LNCaP clone FGC (cell line): ENCODE measurements around the gene AHSA1.

Experiments
- DNase-seq: peaks from one replicate; pipeline ENCODE4 v3.0.0-alpha.2; 2011; ENCODE audit warnings: low read depth
- H3K4me3 ChIP-seq: 2 replicates; pipeline ENCODE4 v1.5.1; 2011; ENCODE audit warnings: mild to moderate bottlenecking, low read depth, low read length, control low read depth
- CTCF ChIP-seq: IDR thresholded peaks from 2 replicates; pipeline ENCODE4 v1.5.1; 2012; ENCODE audit warnings: mild to moderate bottlenecking; ENCODE audit not compliant: control insufficient read depth, insufficient read depth; ENCODE audit errors: extremely low read depth

Gene AHSA1

GRCh38 chr14:77508249-77508648, 50.4 kb downstream of the AHSA1 start:
- DNase-seq = no peak
- no peak overlapping the region for H3K4me3 ChIP-seq
- TF ChIP-seq CTCF = no peak

GRCh38 chr14:77508876-77509275, 51.0 kb downstream of the AHSA1 start:
- H3K4me3 ChIP-seq = no peak overlapping the region
- DNase-seq = no peak
- TF ChIP-seq CTCF = no peak

- no peak overlapping the region for H3K4me3 ChIP-seq
- no peak for TF ChIP-seq CTCF
- DNase-seq = no peak
Measured at GRCh38 chr14:77509366-77509765, 51.5 kb downstream of the AHSA1 start.

GRCh38 chr14:77511486-77512162, 53.7 kb downstream of the AHSA1 start:
- TF ChIP-seq CTCF = no peak
- no peak overlapping the region for H3K4me3 ChIP-seq
- no peak for DNase-seq

GRCh38 chr14:77516126-77516525, 58.2 kb downstream of the AHSA1 start:
- H3K4me3 ChIP-seq = no peak overlapping the region
- TF ChIP-seq CTCF = no peak
- no peak for DNase-seq
